Right lung (tissue), 5 donors: ENCODE results near the gene CATSPER1. TPM values are rescaled to one million over a fixed set of nuclear protein-coding genes. Genes with fewer than 3 reads are reported as not detected.
A peak's percentile ranks its signal among the peaks of the same experiment; 100 is the strongest.
"Not testable (repeated sequence)": the region's sequence is repeated elsewhere in the genome, so short reads cannot be mapped to it uniquely, and the experiment has no call there.

ENCODE experiments used
- DNase-seq, 2 donors: peaks; one replicate each; pipeline ENCODE4 v3.0.0-alpha.2; 2013
- polyA plus RNA-seq, 5 donors: library from polyadenylated mRNA; unstranded; fragments of 120-200 nt; gene quantifications; one replicate each; pipeline versions ENCODE4 v1.2.1 to v1.2.3, GENCODE V29; 2013; ENCODE audit warnings: inconsistent platforms in 1 of 5, low replicate concordance in 1 of 5; ENCODE audit not compliant: insufficient read length in 5 of 5, insufficient read depth in 1 of 5

CATSPER1 gene
- polyA plus RNA-seq, 5 donors, result 0.11 TPM; not detected in 4

DNA sequence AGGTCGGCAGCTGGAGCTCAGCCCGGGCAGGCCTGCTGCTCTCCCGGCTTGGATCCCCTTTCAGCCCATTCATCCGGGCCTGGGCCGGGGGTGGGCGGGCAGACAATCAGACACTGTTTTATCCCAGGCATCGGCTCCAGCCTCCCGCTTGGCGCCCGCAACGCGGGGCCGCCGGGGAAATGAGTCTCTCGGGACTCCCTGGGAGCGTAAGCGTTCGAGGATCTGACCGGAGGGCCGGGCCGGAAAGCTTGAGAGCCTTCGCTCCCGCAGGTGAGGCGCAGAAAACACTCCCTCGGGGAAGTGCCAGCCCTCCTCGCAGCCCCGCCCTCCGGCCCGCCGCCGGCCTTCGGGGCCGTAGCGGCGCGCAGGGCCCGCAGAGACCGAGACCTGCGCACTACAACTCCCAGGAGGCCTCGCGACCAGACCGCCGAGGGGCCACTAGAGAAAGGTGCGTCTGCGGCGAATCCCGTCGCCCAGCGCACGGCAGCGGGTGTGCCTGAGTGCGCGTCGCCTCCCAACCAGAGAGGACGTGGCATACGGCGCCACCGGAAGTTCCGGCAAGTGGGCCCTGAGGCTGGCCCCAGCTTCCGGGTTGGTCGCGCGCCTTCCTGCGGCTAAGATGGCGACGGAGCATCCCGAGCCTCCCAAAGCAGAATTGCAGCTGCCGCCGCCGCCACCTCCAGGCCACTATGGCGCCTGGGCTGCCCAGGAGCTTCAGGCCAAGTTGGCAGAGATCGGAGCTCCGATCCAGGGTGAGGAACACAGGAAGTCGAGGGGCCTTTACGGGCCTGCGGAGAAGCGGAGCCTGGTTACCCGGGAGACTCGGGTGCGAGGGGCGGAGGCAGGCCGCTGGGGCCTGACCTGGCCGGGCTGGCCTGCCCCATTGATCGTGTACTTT lies 25.7 kb upstream of the CATSPER1 start, which contains the start of gene SF3B2:
SF3B2 (plus strand) TSS at position 599 of the 898 bp plus-strand sequence; CDS start at position 620, 21 bp downstream.
- DNase-seq, result peak; percentile 98

DNA sequence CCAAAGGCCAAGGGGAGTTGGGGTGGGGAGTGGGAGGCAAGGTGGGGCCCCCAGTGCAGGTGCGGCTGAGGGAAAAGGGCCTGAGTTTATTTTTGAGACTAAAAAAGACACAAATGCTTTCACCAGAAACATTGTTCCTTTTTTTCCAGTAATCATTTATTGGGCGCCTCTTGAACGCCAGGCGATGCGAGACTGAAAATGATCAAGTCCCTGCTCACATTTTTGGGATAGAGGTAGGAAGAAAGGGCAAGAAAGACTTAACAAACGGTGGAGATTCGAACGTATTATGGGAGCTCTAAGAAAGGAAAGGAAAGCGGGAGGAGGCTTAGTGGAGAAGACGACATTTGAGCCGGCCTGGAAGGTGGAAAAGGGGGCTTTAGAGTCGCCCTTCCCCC lies 25.1 kb upstream of the CATSPER1 start:
- no peak for DNase-seq

DNA sequence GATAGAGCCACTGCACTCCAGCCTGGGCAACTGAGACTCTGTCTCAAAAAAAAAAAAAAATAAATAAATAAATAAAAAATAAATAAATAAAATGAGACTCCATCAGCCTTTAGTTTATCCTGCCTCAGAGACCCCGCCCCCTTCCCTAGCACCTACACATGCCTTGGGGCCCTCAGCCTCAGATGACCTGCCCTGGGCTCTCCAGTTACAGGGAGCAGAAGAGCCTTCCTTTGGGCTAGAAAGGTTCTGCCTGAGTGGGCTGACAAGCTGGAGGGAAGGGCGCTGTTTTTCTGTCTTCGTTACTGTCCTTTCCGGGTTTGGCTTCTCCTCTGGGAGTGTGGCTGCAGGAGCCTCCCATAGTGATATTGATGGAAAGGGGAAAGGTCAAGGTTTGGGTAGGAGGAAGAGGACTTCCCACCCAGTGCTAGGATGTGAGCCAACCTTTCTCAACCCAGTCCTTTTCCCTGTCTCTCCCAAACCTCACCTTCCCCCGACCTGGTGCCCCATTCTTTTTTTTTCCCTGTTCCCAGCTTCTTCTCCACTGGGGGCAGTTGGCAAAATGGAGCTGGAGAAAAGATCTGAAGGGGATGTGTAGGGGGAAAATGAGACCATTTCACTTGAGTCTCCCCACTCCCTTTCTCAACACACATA lies 24.4 kb upstream of the CATSPER1 start:
- DNase-seq, result no peak

DNA sequence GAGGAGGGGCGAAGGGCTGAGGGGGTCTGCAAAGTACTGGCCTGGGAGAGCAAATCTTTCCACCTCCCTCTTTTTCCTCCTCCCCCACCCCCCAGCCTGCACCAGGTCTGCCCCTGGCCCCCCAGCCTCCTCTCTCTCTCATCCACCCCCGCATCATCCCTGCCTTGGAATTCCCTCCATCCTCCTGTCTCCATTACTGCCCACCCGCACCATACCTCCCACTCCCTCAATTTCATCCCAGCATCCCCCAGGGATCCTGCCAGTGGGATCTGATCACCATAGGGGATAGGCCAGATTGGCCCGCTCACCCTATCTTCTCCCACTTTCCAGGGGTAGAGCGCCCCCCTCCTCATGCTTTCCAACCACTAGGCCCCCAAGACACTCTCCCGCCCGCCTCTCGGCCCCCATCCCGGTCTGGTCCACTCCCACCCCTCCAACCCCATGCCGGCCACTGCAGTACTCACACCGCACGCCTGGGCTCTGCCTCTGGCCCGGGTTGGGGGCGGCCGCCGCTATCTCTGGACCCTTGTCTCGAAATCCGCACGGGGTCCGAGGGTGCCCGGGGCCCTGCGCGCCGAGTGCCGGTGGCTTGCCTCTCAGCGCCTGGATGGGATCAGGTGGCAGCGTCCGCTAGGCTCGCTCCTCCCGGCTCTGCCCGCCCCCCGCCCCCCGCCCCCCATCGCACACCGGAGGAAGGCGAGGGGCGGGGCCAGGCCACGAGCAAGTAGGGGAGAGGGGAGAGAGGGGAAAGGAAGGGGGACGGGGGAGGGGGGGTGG lies 22.5 kb upstream of the CATSPER1 start, which contains the start of gene GAL3ST3:
GAL3ST3 (minus strand) TSS at position 615 of the 777 bp plus-strand sequence. CDS start 3,746 bp downstream, outside the sequence.
- DNase-seq, result no peak

DNA sequence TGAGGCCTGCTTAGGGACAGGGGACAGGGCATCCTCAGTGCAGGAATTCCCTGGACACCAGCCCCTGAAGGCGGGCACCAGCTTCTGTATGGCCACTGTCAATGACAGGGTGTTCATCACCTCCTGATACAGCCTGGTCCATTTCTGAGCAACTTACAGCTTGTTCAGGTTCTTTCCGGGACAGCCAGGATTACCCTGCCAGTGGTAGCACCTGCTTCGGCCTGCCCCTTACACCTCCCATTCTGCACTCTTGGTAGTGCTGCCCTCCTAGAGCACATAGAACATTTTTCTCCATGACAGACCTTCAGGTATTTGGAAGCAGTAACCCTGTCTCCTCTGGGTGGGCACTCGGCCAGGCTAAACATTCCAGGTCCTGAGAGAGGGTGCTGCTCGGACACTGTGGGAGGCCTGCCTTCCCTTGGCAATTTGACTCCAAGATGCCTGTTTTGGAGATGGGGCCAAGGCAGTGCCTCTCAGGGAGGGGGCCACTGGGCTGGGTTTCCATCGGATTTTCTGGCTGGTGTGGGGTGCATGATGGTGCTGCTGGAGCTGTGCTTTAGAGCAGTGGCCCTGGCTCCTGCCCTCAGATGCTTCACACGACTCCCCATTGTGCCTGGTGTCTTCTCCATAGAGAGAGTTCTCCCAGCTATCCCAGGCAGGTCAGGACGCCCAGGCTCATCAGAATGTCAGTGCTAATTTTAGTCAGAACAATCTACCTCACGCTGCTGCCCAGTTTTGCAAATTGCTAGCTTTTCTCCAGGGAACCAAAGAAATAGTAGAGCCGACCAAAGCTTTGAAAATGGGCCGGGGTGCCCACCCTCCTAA lies 21.5 kb upstream of the CATSPER1 start:
- no peak for DNase-seq

DNA sequence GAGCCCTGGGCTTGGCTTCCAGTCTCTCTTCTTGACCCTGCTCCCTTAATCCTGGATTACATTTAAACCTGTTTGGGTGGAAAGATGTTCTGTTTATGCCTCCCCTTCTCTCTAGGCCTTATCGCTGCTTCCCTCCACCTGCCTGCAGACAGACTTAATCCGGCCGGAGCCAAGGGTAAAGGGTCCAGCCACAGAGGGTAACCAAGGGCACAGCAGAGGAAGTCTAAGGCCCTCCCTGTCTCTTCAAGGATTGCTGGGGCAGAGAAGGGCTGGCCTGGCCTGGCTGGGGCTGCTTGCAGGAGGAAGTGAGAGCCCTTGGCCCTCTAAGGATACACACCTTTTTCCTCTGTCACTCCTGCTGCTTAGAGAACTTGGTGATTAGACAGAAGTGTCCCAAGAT lies 20.6 kb upstream of the CATSPER1 start:
- DNase-seq, result no peak

DNA sequence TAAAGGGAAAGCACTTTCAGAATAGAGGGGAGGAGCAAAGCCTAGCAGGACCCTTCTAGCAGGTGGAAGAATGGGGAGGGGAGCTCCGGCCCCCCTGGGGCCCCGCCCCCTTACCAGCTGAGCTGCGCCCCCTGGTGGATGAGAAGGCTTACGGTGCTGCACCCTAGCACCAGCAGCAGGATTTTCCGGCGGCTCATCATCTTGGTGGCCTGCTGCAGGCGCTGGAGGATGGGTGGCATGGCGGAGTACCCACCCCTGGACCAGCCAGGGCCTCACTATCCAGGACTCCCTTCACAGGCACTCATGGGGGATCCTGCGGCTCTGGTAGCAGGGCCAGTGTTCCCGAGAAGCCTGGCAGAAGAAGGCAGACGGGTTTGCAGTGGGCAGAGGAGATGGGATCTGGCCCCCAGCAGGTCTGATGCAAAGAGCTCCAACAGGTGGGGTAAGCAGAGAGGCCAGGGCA lies 18.9 kb upstream of the CATSPER1 start:
- DNase-seq, result peak; percentile 39 to 52

DNA sequence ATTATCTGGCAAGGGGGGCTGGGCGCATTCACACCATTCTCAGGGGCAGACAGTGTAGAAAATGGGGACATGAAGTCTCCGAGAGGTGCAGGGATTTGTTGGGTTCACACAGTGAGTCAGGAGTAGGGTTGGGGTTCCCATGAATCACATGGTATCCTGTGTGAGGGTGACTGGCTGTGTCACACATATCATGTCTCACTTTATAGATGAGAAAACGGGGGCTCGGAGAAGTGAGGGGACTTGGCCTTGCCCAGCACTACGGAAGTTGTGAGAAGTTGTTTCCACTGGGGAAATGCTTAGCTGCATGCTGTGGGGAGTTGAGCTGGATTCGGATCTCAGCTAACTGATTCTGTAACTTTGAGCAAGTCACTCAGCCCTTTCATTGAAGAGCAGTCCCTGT lies 18.5 kb upstream of the CATSPER1 start:
- no peak for DNase-seq

DNA sequence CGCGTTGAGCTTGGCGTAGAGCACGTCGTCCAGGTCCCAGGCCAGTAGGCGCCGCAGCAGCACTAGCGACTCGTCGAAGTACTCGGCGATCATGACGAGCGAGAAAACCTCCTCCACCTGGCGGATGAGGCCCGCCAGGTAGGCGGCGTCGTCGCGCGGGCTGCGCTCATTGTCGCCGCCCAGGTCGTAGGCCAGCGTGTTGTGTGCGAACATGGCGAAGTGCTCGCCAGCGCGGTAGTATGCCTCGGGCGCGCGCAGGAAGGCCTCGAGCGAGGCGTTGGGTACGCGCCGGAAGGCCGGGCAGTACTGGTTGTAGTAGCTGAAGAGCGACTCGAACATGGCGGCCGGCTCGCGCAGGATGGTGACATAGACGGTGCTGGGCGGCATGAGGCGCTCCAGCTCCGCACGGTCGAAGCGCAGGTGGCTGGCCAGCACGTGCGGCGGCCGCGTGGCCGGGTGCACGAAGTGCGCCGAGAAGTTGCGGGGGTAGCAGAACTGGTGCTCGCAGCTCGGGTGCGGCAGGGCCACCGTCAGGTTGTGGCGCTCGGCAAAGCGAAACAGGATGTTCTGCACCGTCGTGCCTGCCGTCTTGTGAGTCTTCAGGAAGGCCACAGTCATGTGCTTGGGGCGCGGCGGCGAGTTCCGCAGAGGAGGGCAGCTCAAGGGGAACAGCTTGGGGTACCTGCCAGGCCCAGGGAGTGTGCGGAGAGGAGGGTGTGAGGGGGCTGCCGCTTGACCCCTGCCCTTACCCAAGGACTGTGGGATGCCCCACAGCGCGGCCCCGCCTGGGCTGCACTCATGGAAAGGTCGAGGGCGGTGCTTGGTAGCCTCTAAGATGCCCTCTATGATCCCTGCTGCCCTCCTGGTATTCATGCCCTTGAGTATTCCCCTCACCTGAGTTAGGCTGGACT lies 17.0 kb upstream of the CATSPER1 start:
- no peak for DNase-seq

DNA sequence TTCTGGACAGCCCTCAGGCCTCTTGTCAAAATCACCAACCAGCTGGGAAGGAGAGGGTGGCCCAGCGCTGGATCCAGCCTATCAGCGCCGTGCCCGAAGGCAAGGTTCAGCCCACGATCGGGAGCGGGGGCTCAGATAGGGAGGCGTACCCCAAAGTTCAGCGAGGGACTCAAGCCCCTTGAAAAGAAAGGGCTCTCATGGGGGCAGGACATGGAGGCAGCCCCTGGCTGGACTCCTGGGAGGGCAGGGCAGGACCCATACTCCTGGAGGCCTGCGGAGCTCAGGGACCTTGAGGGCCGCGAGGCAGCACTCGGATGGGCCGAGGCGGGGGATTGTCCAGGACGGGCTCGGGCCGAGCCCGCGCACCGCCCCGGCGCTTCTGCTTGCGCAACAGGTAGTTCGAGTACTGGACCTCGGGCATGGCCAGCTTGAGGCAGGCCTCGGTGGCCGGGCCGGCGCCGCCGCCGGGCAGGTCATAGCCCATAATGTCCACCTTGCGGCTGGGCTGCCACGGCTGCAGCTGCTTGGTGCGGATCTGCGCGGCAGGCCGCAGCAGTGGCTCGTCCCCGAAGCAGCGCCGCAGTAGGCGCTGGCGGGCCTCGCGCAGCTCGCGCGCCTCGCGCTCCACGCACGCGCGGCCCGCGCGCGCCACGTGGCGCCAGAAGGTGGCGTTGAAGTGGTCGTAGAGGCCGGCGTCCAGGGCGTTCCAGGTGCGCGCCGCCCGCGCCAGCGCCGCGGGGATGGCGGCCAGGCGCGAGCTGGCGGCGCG lies 16.1 kb upstream of the CATSPER1 start:
- no peak for DNase-seq

DNA sequence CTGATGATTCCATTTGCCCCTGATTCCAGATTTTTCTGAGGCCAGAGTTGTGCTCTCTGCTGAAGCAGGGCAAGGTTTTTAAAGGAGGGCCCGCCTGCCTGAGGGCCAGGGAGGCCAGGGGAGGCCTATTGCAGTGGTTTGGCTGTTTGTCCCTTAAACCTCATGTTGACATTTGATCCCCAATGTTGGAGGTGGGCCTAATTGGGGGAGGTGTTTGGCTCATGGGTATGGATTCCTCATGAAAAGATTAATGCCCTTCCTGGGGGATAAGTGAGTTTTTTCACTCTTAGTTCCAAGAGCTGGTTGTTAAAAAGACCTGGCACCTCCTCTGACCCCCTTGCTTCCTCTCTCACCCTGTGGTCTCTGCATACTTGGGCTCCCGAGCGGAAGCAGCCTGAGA lies 13.5 kb upstream of the CATSPER1 start:
- no peak for DNase-seq

DNA sequence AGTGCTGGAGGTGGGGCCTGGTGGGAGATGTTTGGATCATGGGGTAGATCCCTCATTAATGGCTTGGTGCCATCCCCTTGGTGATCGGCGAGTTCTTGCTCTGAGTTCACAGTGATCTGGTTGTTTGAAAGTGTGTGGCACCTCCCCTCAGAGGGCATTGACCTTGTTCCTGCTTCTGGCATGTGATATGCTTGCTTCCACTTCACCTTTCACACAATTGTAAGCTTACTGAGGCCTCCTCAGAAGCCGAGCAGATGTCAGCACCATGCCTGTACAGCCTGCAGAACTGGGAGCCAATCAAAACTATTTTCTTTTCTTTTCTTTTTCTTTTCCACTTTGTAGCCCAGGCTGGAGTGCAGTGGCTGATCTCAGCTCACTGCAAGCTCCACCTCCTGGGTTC lies 11.0 kb upstream of the CATSPER1 start:
- no peak for DNase-seq

DNA sequence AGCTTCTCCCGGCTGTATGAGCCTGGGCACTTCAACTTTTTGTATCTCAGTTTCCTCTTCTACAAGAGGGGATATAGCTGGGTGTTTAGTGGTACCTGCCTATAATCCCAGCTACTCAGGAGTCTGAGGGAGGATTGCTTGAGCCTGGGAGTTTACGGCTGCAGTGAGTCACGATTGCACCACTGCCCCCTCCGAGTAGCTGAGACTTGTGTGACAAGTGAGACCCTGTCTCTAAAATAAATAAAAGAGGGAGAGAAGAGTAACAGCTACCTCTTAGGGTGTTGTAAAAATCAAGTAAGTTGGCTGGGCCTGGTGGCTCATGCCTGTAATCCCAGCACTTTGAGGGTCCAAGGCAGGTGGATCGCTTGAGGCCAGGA lies 10.0 kb upstream of the CATSPER1 start:
- no peak for DNase-seq

DNA sequence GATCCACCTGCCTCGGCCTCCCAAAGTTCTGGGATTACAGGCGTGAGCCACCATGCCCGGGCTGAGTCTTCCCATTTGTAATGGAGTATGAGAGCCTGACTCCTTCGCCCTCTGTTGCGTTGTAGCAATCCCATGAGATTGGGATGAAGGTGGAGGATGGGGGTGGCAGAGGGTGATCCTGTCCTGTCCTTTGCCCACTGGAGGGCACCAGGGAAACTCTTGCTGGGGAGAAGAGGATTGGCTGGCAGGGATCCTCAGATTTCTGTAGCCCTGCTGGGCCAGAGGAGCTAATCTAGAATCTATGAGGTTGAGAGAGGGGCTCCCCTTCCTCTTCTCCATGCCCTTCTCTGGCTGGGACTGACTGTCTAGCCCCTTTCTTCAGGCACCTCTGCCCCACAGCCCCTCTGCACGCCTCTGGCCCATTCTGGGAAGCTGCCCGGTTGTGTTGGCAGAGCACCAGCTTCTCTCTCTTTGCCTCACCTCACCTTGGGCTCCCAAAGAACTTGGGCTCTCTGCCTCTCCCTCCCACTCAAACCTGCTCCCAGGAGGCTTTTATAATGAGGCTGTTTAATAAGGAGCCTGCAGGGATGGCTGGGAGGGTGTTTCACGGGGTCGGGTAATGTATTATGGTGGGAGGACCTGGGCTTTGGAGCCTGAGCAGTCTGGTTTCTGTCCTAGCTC lies 9.5 kb upstream of the CATSPER1 start:
- no peak for DNase-seq

DNA sequence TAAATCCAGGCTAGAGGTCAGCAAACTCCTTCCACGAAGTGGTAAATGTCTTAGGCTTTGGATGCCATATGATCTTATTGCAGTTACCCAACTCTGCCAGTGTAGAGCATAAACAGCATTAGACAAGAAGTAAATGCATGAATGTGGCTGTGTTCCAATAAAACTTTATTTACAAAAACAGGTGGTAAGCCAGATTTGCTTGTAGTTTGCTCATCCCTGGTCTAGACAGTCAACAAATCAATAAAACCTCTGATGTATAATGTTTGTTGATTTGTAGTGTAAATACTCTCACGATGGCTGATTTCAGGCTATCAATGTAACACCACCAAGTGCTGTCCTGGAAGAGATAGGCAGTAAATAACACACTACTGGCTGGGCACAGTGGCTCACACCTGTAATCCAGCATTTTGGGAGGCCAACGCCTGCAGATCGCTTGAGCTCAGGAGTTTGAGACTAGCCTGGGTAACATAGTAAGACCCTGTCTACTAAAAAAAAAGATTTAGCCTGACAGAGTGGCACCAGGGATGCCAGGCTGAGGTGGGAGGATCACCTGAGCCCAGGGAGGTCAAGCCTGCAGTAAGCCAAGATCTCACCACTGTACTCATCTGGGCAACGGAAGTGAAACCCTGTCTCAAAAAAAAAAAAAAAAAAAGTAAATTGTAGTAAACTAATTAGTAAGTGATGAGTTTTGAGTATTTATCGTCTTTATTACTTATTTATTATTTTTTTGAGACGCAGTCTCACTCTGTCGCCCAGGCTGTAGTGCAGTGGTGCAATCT lies 6.9 kb upstream of the CATSPER1 start:
- no peak for DNase-seq

DNA sequence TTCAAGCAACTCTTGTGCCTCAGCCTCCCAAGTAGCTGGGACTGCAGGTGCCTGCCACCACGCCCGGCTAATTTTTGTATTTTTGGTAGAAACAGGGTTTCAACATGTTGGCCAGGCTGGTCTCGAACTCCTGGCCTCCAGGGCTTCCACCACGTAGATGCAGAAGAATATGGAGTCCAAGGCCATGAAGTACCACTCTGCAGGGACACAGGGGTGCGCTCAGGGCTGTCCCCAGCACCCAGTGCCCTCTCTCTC lies 3.2 kb downstream of the CATSPER1 start:
- not testable (repeated sequence) for DNase-seq

DNA sequence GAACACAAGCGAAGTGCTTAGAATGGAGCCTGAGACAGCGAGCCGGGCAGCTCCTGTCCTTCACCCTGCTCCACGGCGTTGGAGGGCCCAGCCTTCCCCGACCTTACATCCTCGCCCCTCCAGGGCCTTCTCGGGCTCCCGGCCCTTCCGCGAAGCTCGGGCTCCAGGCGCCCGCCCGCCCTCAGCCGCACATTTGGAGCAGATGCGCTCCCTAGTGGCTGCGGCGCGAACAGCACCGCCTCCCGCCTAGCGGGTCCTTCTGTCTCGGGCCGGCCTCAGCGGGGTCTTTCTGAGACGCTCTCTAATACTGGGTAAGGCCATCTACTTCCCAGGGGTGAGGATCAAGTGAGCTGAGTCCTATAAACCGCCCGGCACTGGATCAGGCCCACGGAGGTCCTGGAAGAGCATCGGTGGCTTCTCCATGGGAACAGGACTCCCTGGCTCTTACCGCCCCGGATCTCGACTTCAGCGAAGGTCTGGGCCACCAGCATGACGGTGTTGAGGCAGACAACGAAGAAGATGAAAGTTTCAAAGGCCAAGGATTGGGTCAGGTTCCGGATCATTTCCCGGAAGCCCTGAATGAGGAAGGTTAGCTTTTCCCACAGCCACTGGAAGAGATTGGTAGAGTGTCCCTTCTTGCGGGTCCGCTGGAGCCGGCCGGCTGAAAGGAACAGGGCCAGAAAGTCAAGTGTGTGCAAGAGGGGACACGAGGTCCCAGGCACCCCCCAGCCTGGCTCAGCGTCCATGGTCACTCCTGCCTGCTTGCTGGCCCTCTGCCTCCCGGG lies 3.7 kb downstream of the CATSPER1 start:
- peak; percentile 28 to 36 for DNase-seq
